Sigmoid colon (tissue), 4 donors: Measurements from ENCODE around the gene PSME3IP1.

Experiments
- CTCF ChIP-seq, 4 experiments: fragments of 450-650 bp in 3 of 4; fragments of 200-600 bp in 1 of 4; IDR thresholded peaks; one replicate each; pipeline ENCODE4 v1.5.1; 2016 to 2019; ENCODE audit warnings: antibody characterized with exemption in 4 of 4, mild to moderate bottlenecking in 3 of 4, moderate library complexity in 2 of 4
- EP300 ChIP-seq, 4 donors: sonication (generic); formaldehyde crosslinking; IDR thresholded peaks; one replicate each; pipeline ENCODE4 v1.6.1; 2017; ENCODE audit warnings: antibody characterized with exemption in 4 of 4
- POLR2AphosphoS5 ChIP-seq, 4 donors: sonication (generic); formaldehyde crosslinking; IDR thresholded peaks; one replicate each; pipeline ENCODE4 v1.6.1; 2017; ENCODE audit warnings: antibody characterized with exemption in 4 of 4

GRCh38 chr16:57113042-57113453 is 72.8 kb downstream of the PSME3IP1 start:
- TF ChIP-seq POLR2AphosphoS5 (IDR thresholded peaks at IDR 0.05): no peak
- TF ChIP-seq CTCF (IDR thresholded peaks at IDR 0.05): no peak
- no peak for TF ChIP-seq EP300 (IDR thresholded peaks at IDR 0.05)
